Ovary (tissue), 3 donors: ENCODE data around the gene LARP4B.

Experiments used
- CTCF ChIP-seq, 3 donors: fragments of 450-650 bp in 2 of 3; fragments of 200-600 bp in 1 of 3; IDR thresholded peaks; one replicate each; pipeline versions ENCODE4 v1.5.1 to v1.8.0; 2016 to 2022; ENCODE audit warnings: antibody characterized with exemption in 3 of 3, mild to moderate bottlenecking in 1 of 3
- POLR2A ChIP-seq: fragments of 450-650 bp; IDR thresholded peaks from one replicate; pipeline ENCODE4 v1.6.1; 2017; ENCODE audit warnings: antibody characterized with exemption, mild to moderate bottlenecking, moderate library complexity
- donor health status: DM: no; HTN: no; CAD: no.

GRCh38 chr10:917416-917720 lies 14.1 kb downstream of the LARP4B start:
- TF ChIP-seq CTCF (IDR thresholded peaks at IDR 0.05) (no peak), POLR2A (no peak)
